ENCODE results near the gene DNER. TPM values are rescaled to one million over a fixed set of nuclear protein-coding genes. Genes with fewer than 3 reads are reported as not detected.

DNER gene
- total and polyA plus RNA-seq, 2 of the 13 experiments (the other 11 are each of a cell fraction or from before 2014, with no cell fraction given), result not detected

DNA sequence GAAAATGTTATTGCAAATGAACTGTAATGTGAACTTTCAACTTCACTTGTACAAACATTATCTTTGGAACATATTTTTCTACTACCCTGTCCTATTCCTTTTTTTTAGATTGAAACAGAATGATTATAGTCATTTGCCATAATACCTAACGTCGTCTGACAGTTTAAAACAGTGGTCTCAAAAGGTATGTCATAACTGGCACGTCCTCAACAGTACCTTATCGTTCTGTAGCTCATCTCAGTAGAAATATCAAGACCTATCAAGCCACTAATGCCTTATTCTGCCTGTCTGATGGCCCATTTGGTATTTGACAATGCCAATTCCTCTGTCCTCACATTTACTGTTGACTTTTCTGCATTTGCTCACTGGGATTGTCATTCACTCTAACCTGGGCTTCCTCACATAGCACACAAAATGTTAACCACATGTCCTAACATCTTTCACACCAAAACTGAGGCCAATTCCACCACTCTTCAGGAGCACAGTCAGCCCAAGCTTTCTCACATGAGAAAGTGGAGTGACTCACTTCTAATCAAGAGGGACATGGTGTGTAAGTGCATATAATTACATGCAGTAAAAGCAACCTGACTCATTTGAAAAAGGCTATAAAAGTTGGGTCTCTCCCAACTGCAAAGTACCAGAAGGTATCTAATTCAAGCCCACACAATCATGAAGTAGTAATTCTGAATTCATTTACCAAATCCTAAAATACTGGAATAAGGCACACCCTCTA lies 34.8 kb downstream of the DNER start:
- ChIA-PET POLR2A (no interaction called here), CTCF (ENCODE audit: low intra/inter-chr PET ratio, low total read pairs) (no interaction called here)
- H3K27ac ChIP-seq (ENCODE audit: extremely low read length, insufficient read depth, low read length), result no peak overlapping the region
- DNase-seq (ENCODE audit: low spot score) (no peak), ATAC-seq (no peak), FAIRE-seq (no peak)
- no peaks in the 10 kb centered on the region for H3K9me3 ChIP-seq (ENCODE audit: low read length)
- H3K4me3 ChIP-seq (replicated peaks in 1 of 3; ENCODE audit: insufficient read depth in 1 of 3, low read depth in 2 of 3, low read length in 3 of 3), result no peak overlapping the region
- intact Hi-C loops (cut with micrococcal nuclease; ENCODE audit: unreplicated experiment), result no loop called here
- no TSS peak for BruUV-seq (replicated peaks)
- no peaks in the 10 kb centered on the region for H4K20me1 ChIP-seq (ENCODE audit: insufficient read depth, low read length)
- TF ChIP-seq ZNF282 (IDR thresholded peaks at IDR 0.05; ENCODE audit: partially characterized antibody) (no peak), ZNF329 (CRISPR knock-in tag; IDR thresholded peaks at IDR 0.05; ENCODE audit: low read depth) (no peak), ZFP37 (CRISPR knock-in tag; IDR thresholded peaks at IDR 0.05; ENCODE audit: borderline replicate concordance) (no peak), ZBTB1 (CRISPR knock-in tag; IDR thresholded peaks at IDR 0.05; ENCODE audit: borderline replicate concordance) (no peak), ZNF557 (CRISPR knock-in tag; IDR thresholded peaks at IDR 0.05) (no peak), NFE2L2 (IDR thresholded peaks at IDR 0.05; ENCODE audit: low read length) (no peak), PAWR (CRISPR knock-in tag; IDR thresholded peaks at IDR 0.05; ENCODE audit: borderline replicate concordance) (no peak), NFIC (IDR thresholded peaks at IDR 0.05; ENCODE audit: low read length) (no peak), ZNF629 (CRISPR knock-in tag; conservative IDR thresholded peaks at IDR 0.05) (no peak), POLR2AphosphoS2 (IDR thresholded peaks at IDR 0.05; ENCODE audit: low read depth, low read length) (no peak), TBP (CRISPR knock-in tag; IDR thresholded peaks at IDR 0.05) (no peak), CC2D1A (CRISPR knock-in tag; IDR thresholded peaks at IDR 0.05) (no peak), RARA (CRISPR knock-in tag; IDR thresholded peaks at IDR 0.05) (no peak), RBM22 (optimal IDR thresholded peaks at IDR 0.05; ENCODE audit: low read length) (no peak), KDM6A (CRISPR knock-in tag; IDR thresholded peaks at IDR 0.05; ENCODE audit: low read depth) (no peak)
- TF ChIP-seq, protein P1, sequence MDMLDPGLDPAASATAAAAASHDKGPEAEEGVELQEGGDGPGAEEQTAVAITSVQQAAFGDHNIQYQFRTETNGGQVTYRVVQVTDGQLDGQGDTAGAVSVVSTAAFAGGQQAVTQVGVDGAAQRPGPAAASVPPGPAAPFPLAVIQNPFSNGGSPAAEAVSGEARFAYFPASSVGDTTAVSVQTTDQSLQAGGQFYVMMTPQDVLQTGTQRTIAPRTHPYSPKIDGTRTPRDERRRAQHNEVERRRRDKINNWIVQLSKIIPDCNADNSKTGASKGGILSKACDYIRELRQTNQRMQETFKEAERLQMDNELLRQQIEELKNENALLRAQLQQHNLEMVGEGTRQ (IDR thresholded peaks at IDR 0.05; ENCODE audit: low read depth, low read length), result no peak
- TF ChIP-seq, protein P1 (CRISPR knock-in tag; IDR thresholded peaks at IDR 0.05; ENCODE audit: borderline replicate concordance), result no peak
- no peaks in the 10 kb centered on the region for H3K36me3 ChIP-seq (replicated peaks in 1 of 2; ENCODE audit: control insufficient read depth in 1 of 2, insufficient read depth in 2 of 2, low read length in 2 of 2)
- no peak overlapping the region for H3K4me2 ChIP-seq (ENCODE audit: low read depth, low read length)
- no peaks in the 10 kb centered on the region for H3K4me1 ChIP-seq (ENCODE audit: insufficient read depth, low read length)
- no peak overlapping the region for H2AFZ ChIP-seq (ENCODE audit: low read length)
- in situ Hi-C loops (cut with HindIII; ENCODE audit: extremely low pct_ligation_motif_present, low pct_unique_long_range_greater_than_20kb), result no loop called here
- H3K9ac ChIP-seq (ENCODE audit: insufficient read depth, low read depth, low read length), result no peak overlapping the region
- H3K79me2 ChIP-seq (ENCODE audit: insufficient read depth, low read length), result no peaks in the 10 kb centered on the region
- H3K27me3 ChIP-seq (ENCODE audit: control insufficient read depth in 1 of 2, insufficient read depth in 2 of 2, low read length in 2 of 2), result peaks cover 0 to 14% of the 10 kb centered on the region in 2 experiments; a peak in 1 of 5 replicates
- 1% methylated on average over 4 of the region's 4 CpGs for WGBS (ENCODE audit: low lambda C conversion rate)

Data from HepG2 (cell line).